K562 (cell line): ENCODE data around the gene CDC37. TPM values are rescaled to one million over a fixed set of nuclear protein-coding genes. Genes with fewer than 3 reads are reported as not detected.

ENCODE experiments used
- CREM ChIP-seq: IDR thresholded peaks from 2 replicates; pipeline ENCODE4 v1.6.1; 2014; ENCODE audit warnings: antibody characterized with exemption, low read depth
- DMBX1 ChIP-seq: fragments of 250-450 bp; sonication (Bioruptor Pico); IDR thresholded peaks from 2 replicates; pipeline ENCODE4 v1.8.0; 2022; ENCODE audit warnings: inconsistent platforms, mild to moderate bottlenecking, moderate library complexity, borderline replicate concordance
- ESRRB ChIP-seq: fragments of 250-450 bp; sonication (Bioruptor Pico); IDR thresholded peaks from 2 replicates; pipeline ENCODE4 v1.5.0; 2020; ENCODE audit warnings: mild to moderate bottlenecking, moderate library complexity, borderline replicate concordance
- JUND ChIP-seq, 2 experiments: IDR thresholded peaks; 2 replicates in 1 of 2; 3 replicates in 1 of 2; pipeline ENCODE4 v1.6.1; 2011; ENCODE audit warnings: borderline replicate concordance in 2 of 2, low read depth in 2 of 2, low read length in 2 of 2, improper control_type of control experiment in 1 of 2, missing biosample characterization in 1 of 2, missing genetic modification characterization in 1 of 2, missing genetic modification reagents in 1 of 2
- MEF2A ChIP-seq: IDR thresholded peaks from 2 replicates; pipeline ENCODE4 v1.6.1; 2011; ENCODE audit warnings: low read depth, mild to moderate bottlenecking, low read length, moderate library complexity; ENCODE audit not compliant: control insufficient read depth
- MYNN ChIP-seq, 2 experiments: sonication (generic); formaldehyde crosslinking in 1 of 2; IDR thresholded peaks; 2 replicates each; pipeline versions ENCODE4 v1.5.0 to v1.6.1; 2016 to 2020; ENCODE audit warnings: antibody characterized with exemption in 1 of 2, missing genetic modification reagents in 1 of 2
- PKNOX1 ChIP-seq: fragments of 450-650 bp; IDR thresholded peaks from 2 replicates; pipeline ENCODE4 v1.6.1; 2016
- RBM22 ChIP-seq: fragments of 200-400 bp; formaldehyde crosslinking; IDR thresholded peaks from 2 replicates; pipeline ENCODE4 v1.6.1; 2018; ENCODE audit warnings: low read length, low read depth; ENCODE audit not compliant: poor library complexity, severe bottlenecking
- RBM39 ChIP-seq: fragments of 200-400 bp; formaldehyde crosslinking; optimal IDR thresholded peaks from 2 replicates; pipeline ENCODE3; 2018; ENCODE audit warnings: low read depth, low read length
- SFPQ ChIP-seq: fragments of 200-400 bp; formaldehyde crosslinking; IDR thresholded peaks from 2 replicates; pipeline ENCODE4 v1.6.1; 2017; ENCODE audit warnings: mild to moderate bottlenecking, low read depth, low read length, moderate library complexity
- SIN3B ChIP-seq: fragments of 450-650 bp; IDR thresholded peaks from 2 replicates; pipeline ENCODE4 v1.6.1; 2017; ENCODE audit warnings: low read depth, mild to moderate bottlenecking, moderate library complexity
- STAT5A ChIP-seq: IDR thresholded peaks from 2 replicates; pipeline ENCODE4 v1.6.1; 2012; ENCODE audit warnings: low read length, inconsistent platforms, borderline replicate concordance
- TAF7 ChIP-seq: fragments of 450-650 bp; IDR thresholded peaks from 2 replicates; pipeline ENCODE4 v1.6.1; 2016; ENCODE audit warnings: missing genetic modification characterization, missing compliant biosample characterization
- THAP7 ChIP-seq: fragments of 250-450 bp; sonication (Bioruptor Pico); IDR thresholded peaks from 2 replicates; pipeline ENCODE4 v1.5.0; 2021
- ZNF395 ChIP-seq: fragments of 200-800 bp; sonication (Bioruptor generic); IDR thresholded peaks from 2 replicates; pipeline ENCODE4 v1.6.1; 2017; ENCODE audit warnings: missing genetic modification characterization, missing compliant biosample characterization
- ZNF584 ChIP-seq: fragments of 200-800 bp; sonication (Bioruptor generic); IDR thresholded peaks from 2 replicates; pipeline ENCODE4 v1.6.1; 2016; ENCODE audit warnings: low read depth, mild to moderate bottlenecking, missing genetic modification characterization, missing compliant biosample characterization
- ZNF740 ChIP-seq, 3 experiments: fragments of 200-800 bp in 1 of 3; sonication (Bioruptor generic) in 1 of 3; sonication (generic) in 1 of 3; formaldehyde crosslinking in 1 of 3; IDR thresholded peaks; 2 replicates each; pipeline versions ENCODE4 v1.6.1 to v1.8.0; 2016 to 2022; ENCODE audit warnings: mild to moderate bottlenecking in 2 of 3, missing compliant biosample characterization in 2 of 3, missing genetic modification characterization in 2 of 3, missing genetic modification reagents in 1 of 3
- polyA plus RNA-seq, 8 experiments: library from polyadenylated mRNA; depleted of rRNA in 4 of 8; stranded (reverse) in 5 of 8; unstranded in 3 of 8; fragments of >200 nt; fragmentation: Nextera tagmentation in 2 of 8; fragmentation: Illumina TruSeq in 1 of 8; extraction: Ambion mirVana in 2 of 8; extraction: Trizol in 1 of 8; gene quantifications; 2 replicates each; pipeline versions ENCODE4 v1.2.1 to v1.2.3, GENCODE V29; 2011 to 2014; ENCODE audit warnings: inconsistent platforms in 1 of 8, missing spikeins in 1 of 8
- total RNA-seq, 7 experiments: library from RNA; depleted of rRNA in 6 of 7; stranded (reverse); fragments of >200 nt in 6 of 7; fragmentation: Illumina TruSeq in 2 of 7; extraction: Trizol in 2 of 7; gene quantifications; 2 replicates each; pipeline versions ENCODE4 v1.2.1 to v1.2.3, GENCODE V29; 2011 to 2021; ENCODE audit warnings: low replicate concordance in 1 of 7

The CDC37 gene
- total and polyA plus RNA-seq, 9 of the 15 experiments (the other 6 are each of a cell fraction or from before 2014, with no cell fraction given), result 6.6 to 538 (median 227) TPM

- TF ChIP-seq ZNF395, result peak; percentile 96
- TF ChIP-seq THAP7 (CRISPR knock-in tag), result no peak; the same call in 1 of the 2 replicates
- TF ChIP-seq CREM, result peak; percentile 100
- TF ChIP-seq ZNF584 (CRISPR knock-in tag), result peak; percentile 86
- peak; percentile 100 for TF ChIP-seq RBM22
- TF ChIP-seq RBM39, result peak; percentile 85
- TF ChIP-seq MYNN (IDR thresholded peaks at IDR 0.05), result 0 out of 2 replicates have a peak, but pooled peaks have one; percentile 75
- no peak for TF ChIP-seq MYNN (CRISPR knock-in tag; IDR thresholded peaks at IDR 0.05)
- TF ChIP-seq JUND (IDR thresholded peaks at IDR 0.05; ENCODE audit: borderline replicate concordance, low read depth, low read length), result peak; percentile 95
- peak; percentile 92; the same call in 2 of the 3 replicates for TF ChIP-seq JUND (tag; IDR thresholded peaks at IDR 0.05; ENCODE audit: borderline replicate concordance, low read depth, low read length)
- TF ChIP-seq ESRRB (CRISPR knock-in tag), result no peak
- peak; percentile 47; the same call in 1 of the 2 replicates for TF ChIP-seq MEF2A
- TF ChIP-seq SFPQ, result no peak
- 0 out of 2 replicates have a peak, but pooled peaks have one; percentile 60 for TF ChIP-seq ZNF740 (CRISPR knock-in tag; IDR thresholded peaks at IDR 0.05)
- no peak for TF ChIP-seq ZNF740 (tag; IDR thresholded peaks at IDR 0.05)
- peak; percentile 95 for TF ChIP-seq DMBX1 (CRISPR knock-in tag)
- no peak; the same call in 1 of the 2 replicates for TF ChIP-seq TAF7 (tag)
- peak; percentile 63; the same call in 1 of the 2 replicates for TF ChIP-seq STAT5A
- TF ChIP-seq PKNOX1, result peak; percentile 80
- TF ChIP-seq SIN3B, result peak; percentile 63; the same call in 1 of the 2 replicates
Measured at GRCh38 chr19:10416380-10417257, 13.3 kb upstream of the CDC37 start (continued).
